Measurements from ENCODE around the gene AMMECR1.

DNA sequence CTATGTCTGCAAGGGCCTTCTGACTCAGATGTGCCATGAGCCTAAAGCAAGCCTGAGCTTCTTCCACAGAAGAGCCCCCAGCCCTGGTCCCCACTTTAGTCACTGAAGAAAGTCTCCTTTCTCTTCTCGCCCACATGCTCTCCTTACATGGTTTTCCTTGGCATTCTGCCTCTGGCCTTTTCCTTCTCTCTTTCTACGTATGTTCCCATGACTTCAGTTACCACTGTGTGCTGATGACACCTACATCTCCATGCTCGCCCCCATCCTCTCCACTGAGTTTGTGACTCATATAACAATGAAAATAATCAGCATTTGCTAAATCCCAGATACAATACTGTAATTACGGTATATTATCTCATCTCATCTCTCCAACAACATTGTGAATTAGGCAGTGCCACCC lies 149.3 kb downstream of the AMMECR1 start:
- no peak for TF ChIP-seq POLR2AphosphoS5 (IDR thresholded peaks at IDR 0.05)
- TF ChIP-seq, protein P1, sequence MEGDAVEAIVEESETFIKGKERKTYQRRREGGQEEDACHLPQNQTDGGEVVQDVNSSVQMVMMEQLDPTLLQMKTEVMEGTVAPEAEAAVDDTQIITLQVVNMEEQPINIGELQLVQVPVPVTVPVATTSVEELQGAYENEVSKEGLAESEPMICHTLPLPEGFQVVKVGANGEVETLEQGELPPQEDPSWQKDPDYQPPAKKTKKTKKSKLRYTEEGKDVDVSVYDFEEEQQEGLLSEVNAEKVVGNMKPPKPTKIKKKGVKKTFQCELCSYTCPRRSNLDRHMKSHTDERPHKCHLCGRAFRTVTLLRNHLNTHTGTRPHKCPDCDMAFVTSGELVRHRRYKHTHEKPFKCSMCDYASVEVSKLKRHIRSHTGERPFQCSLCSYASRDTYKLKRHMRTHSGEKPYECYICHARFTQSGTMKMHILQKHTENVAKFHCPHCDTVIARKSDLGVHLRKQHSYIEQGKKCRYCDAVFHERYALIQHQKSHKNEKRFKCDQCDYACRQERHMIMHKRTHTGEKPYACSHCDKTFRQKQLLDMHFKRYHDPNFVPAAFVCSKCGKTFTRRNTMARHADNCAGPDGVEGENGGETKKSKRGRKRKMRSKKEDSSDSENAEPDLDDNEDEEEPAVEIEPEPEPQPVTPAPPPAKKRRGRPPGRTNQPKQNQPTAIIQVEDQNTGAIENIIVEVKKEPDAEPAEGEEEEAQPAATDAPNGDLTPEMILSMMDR (IDR thresholded peaks at IDR 0.05), result no peak
